Measurements from ENCODE around the gene IDH3B. TPM values are rescaled to one million over a fixed set of nuclear protein-coding genes. Genes with fewer than 3 reads are reported as not detected.
"Not testable (repeated sequence)": the region's sequence is repeated elsewhere in the genome, so short reads cannot be mapped to it uniquely, and the experiment has no call there.

The IDH3B gene
- polyA plus RNA-seq, 3 donors: 102 to 224 (median 103) TPM

- Mint-ChIP-seq H3K4me1 (peaks cover 18% of the 10 kb centered on the region), H3K27me3 (ENCODE audit: low read depth in 3 of 3) (peaks cover 55 to 59% (median 58%) of the 10 kb centered on the region in 3 donors), H3K4me3 (peak overlapping the region in 1 of 2 donors; percentile 67), H3K9me3 (peaks cover 0 to 14% (median 8%) of the 10 kb centered on the region in 7 donors), H3K36me3 (peaks cover 4 to 15% of the 10 kb centered on the region in 2 donors), H3K27ac (peak overlapping the region in 1 of 7 donors; percentile 37)
- DNase-seq: peak; percentile 38 to 55 (median 47)
- Histone ChIP-seq H3K27ac (ENCODE audit: low read depth in 1 of 2, low read length in 2 of 2) (no peak overlapping the region), H3K79me2 (ENCODE audit: insufficient read depth, low read length) (no peaks in the 10 kb centered on the region), H3K4me3 (replicated peaks in 1 of 3; ENCODE audit: low read depth in 2 of 3, low read length in 3 of 3) (no peak overlapping the region), H3K9ac (ENCODE audit: insufficient read depth, low read length, poor library complexity, severe bottlenecking) (no peak overlapping the region), H3K4me1 (ENCODE audit: control insufficient read depth in 1 of 2, insufficient read depth in 2 of 2, low read length in 2 of 2) (peaks cover 13 to 22% of the 10 kb centered on the region in 2 donors), H2AFZ (ENCODE audit: insufficient read depth, low read depth, low read length, poor library complexity, severe bottlenecking) (no peak overlapping the region), H4K20me1 (ENCODE audit: insufficient read depth, low read length) (no peaks in the 10 kb centered on the region), H3K4me2 (replicated peaks; ENCODE audit: extremely low read depth, low read length, poor library complexity, severe bottlenecking) (peak overlapping the region; percentile 14), H3K9me3 (replicated peaks in 1 of 2; ENCODE audit: control insufficient read depth in 1 of 2, insufficient read depth in 1 of 2, low read length in 2 of 2) (peaks cover 0 to 4% of the 10 kb centered on the region in 2 donors), H3K36me3 (replicated peaks in 1 of 2; ENCODE audit: control insufficient read depth in 1 of 2, insufficient read depth in 2 of 2, low read length in 2 of 2) (no peaks in the 10 kb centered on the region), H3K27me3 (ENCODE audit: control insufficient read depth in 2 of 2, insufficient read depth in 2 of 2, low read length in 2 of 2) (peaks cover 22 to 44% of the 10 kb centered on the region in 2 donors)
- TF ChIP-seq, protein P1, sequence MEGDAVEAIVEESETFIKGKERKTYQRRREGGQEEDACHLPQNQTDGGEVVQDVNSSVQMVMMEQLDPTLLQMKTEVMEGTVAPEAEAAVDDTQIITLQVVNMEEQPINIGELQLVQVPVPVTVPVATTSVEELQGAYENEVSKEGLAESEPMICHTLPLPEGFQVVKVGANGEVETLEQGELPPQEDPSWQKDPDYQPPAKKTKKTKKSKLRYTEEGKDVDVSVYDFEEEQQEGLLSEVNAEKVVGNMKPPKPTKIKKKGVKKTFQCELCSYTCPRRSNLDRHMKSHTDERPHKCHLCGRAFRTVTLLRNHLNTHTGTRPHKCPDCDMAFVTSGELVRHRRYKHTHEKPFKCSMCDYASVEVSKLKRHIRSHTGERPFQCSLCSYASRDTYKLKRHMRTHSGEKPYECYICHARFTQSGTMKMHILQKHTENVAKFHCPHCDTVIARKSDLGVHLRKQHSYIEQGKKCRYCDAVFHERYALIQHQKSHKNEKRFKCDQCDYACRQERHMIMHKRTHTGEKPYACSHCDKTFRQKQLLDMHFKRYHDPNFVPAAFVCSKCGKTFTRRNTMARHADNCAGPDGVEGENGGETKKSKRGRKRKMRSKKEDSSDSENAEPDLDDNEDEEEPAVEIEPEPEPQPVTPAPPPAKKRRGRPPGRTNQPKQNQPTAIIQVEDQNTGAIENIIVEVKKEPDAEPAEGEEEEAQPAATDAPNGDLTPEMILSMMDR (IDR thresholded peaks at IDR 0.05): peak; percentile 79
- intact Hi-C loops (cut with micrococcal nuclease): loop anchor here (5.0 to 10.0 kb wide), 3 partner anchors 54 to 307 kb away; no protein-coding TSS in a partner anchor
- 39% methylated on average over 6 of the region's 18 CpGs for WGBS (ENCODE audit: insufficient coverage)
These were observed 24.1 kb upstream of the IDH3B start for GRCh38 chr20:2688041-2688591.

GRCh38 chr20:2687514-2687913 lies 23.5 kb upstream of the IDH3B start:
- H3K4me3 ChIP-seq (replicated peaks in 1 of 3; ENCODE audit: low read depth in 2 of 3, low read length in 3 of 3): no peak overlapping the region
- peaks cover 22 to 44% of the 10 kb centered on the region in 2 donors for H3K27me3 ChIP-seq (ENCODE audit: control insufficient read depth in 2 of 2, insufficient read depth in 2 of 2, low read length in 2 of 2)
- Mint-ChIP-seq H3K4me1 (peaks cover 18% of the 10 kb centered on the region), H3K9me3 (peaks cover 0 to 14% (median 8%) of the 10 kb centered on the region in 7 donors), H3K4me3 (peak overlapping the region in 1 of 2 donors; percentile 67), H3K36me3 (peaks cover 4 to 15% of the 10 kb centered on the region in 2 donors), H3K27me3 (ENCODE audit: low read depth in 3 of 3) (peaks cover 55 to 61% (median 59%) of the 10 kb centered on the region in 3 donors), H3K27ac (peak overlapping the region in 1 of 7 donors; percentile 30)
- no peak overlapping the region for H3K9ac ChIP-seq (ENCODE audit: insufficient read depth, low read length, poor library complexity, severe bottlenecking)
- WGBS (ENCODE audit: insufficient coverage): 59% methylated on average over 5 of the region's 6 CpGs
- H2AFZ ChIP-seq (ENCODE audit: insufficient read depth, low read depth, low read length, poor library complexity, severe bottlenecking): no peak overlapping the region
- H3K4me1 ChIP-seq (ENCODE audit: control insufficient read depth in 1 of 2, insufficient read depth in 2 of 2, low read length in 2 of 2): peaks cover 13 to 22% of the 10 kb centered on the region in 2 donors
- DNase-seq: no peak
- intact Hi-C loops (cut with micrococcal nuclease): loop anchor here (5.0 to 10.0 kb wide), 3 partner anchors 55 to 307 kb away; no protein-coding TSS in a partner anchor
- TF ChIP-seq, protein P1 (IDR thresholded peaks at IDR 0.05): no peak
- H3K79me2 ChIP-seq (ENCODE audit: insufficient read depth, low read length): no peaks in the 10 kb centered on the region
- peaks cover 0 to 4% of the 10 kb centered on the region in 2 donors for H3K9me3 ChIP-seq (replicated peaks in 1 of 2; ENCODE audit: control insufficient read depth in 1 of 2, insufficient read depth in 1 of 2, low read length in 2 of 2)
- no peaks in the 10 kb centered on the region for H4K20me1 ChIP-seq (ENCODE audit: insufficient read depth, low read length)
- no peak overlapping the region for H3K27ac ChIP-seq (ENCODE audit: low read depth in 1 of 2, low read length in 2 of 2)
- H3K36me3 ChIP-seq (replicated peaks in 1 of 2; ENCODE audit: control insufficient read depth in 1 of 2, insufficient read depth in 2 of 2, low read length in 2 of 2): no peaks in the 10 kb centered on the region
- H3K4me2 ChIP-seq (replicated peaks; ENCODE audit: extremely low read depth, low read length, poor library complexity, severe bottlenecking): peak overlapping the region; percentile 14

DNA sequence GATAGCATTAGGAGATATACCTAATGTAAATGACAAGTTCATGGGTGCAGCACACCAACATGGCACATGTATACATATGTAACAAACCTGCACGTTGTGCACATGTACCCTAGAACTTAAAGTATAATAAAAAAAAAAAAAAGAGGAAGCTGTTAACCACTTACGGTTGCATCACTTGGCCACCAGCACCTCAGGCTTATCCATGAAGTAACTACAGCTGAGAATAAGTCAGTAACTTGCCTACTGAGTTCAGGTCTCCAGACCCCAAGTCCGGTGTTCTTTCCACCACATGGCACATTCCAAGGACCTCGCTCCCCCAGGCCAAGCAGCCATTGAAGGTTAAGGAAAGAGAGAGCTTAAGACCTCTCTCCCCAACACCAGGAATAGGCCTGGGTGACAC lies 20.8 kb upstream of the IDH3B start:
- not testable (repeated sequence) for H3K27ac ChIP-seq (ENCODE audit: low read depth in 1 of 2, low read length in 2 of 2); H3K36me3 Mint-ChIP-seq; H3K27ac Mint-ChIP-seq; H2AFZ ChIP-seq (ENCODE audit: insufficient read depth, low read depth, low read length, poor library complexity, severe bottlenecking); H4K20me1 ChIP-seq (ENCODE audit: insufficient read depth, low read length); H3K4me2 ChIP-seq (replicated peaks; ENCODE audit: extremely low read depth, low read length, poor library complexity, severe bottlenecking); H3K79me2 ChIP-seq (ENCODE audit: insufficient read depth, low read length); H3K4me3 Mint-ChIP-seq; H3K9ac ChIP-seq (ENCODE audit: insufficient read depth, low read length, poor library complexity, severe bottlenecking); H3K36me3 ChIP-seq (replicated peaks in 1 of 2; ENCODE audit: control insufficient read depth in 1 of 2, insufficient read depth in 2 of 2, low read length in 2 of 2); H3K4me3 ChIP-seq (replicated peaks in 1 of 3; ENCODE audit: low read depth in 2 of 3, low read length in 3 of 3)
- intact Hi-C loops (cut with micrococcal nuclease): loop anchor here (5.0 to 10.0 kb wide), 3 partner anchors 57 to 310 kb away; no protein-coding TSS in a partner anchor
- Mint-ChIP-seq H3K27me3 (ENCODE audit: low read depth in 3 of 3) (peaks cover 31 to 37% (median 35%) of the 10 kb centered on the region in 3 donors), H3K9me3 (peaks cover 6 to 20% (median 7%) of the 10 kb centered on the region in 7 donors), H3K4me1 (peaks cover 12% of the 10 kb centered on the region)
- no CpG with 5 or more reads among the region's 4 CpGs for WGBS (ENCODE audit: insufficient coverage)
- peak; percentile 64 to 76 (median 66) for DNase-seq
- H3K27me3 ChIP-seq (ENCODE audit: control insufficient read depth in 2 of 2, insufficient read depth in 2 of 2, low read length in 2 of 2): peaks cover 2 to 20% of the 10 kb centered on the region in 2 donors
- H3K4me1 ChIP-seq (ENCODE audit: control insufficient read depth in 1 of 2, insufficient read depth in 2 of 2, low read length in 2 of 2): peaks cover 13 to 16% of the 10 kb centered on the region in 2 donors
- peaks cover 8 to 12% of the 10 kb centered on the region in 2 donors for H3K9me3 ChIP-seq (replicated peaks in 1 of 2; ENCODE audit: control insufficient read depth in 1 of 2, insufficient read depth in 1 of 2, low read length in 2 of 2)

Data from CD14-positive monocyte (primary cell).